Cardiac fibroblast (primary cell): ENCODE data around the gene TBX22.

ENCODE experiments used
- DNase-seq, 2 donors: peaks; one replicate each; pipeline versions ENCODE4 v3.0.0 to v3.0.0-alpha.2; 2010; ENCODE audit warnings: low read depth in 2 of 2
- H3K4me3 ChIP-seq, 2 donors: replicated peaks in 1 of 2; 1 replicate in 1 of 2; 2 replicates in 1 of 2; pipeline ENCODE4 v1.5.1; 2011; ENCODE audit warnings: low read depth in 2 of 2, low read length in 2 of 2, mild to moderate bottlenecking in 2 of 2, moderate library complexity in 1 of 2
- TF ChIP-seq, protein P1 (sequence below): IDR thresholded peaks from one replicate; pipeline ENCODE4 v1.5.1; 2011; ENCODE audit warnings: low read depth, mild to moderate bottlenecking, low read length, inconsistent platforms

The TBX22 gene, protein sequence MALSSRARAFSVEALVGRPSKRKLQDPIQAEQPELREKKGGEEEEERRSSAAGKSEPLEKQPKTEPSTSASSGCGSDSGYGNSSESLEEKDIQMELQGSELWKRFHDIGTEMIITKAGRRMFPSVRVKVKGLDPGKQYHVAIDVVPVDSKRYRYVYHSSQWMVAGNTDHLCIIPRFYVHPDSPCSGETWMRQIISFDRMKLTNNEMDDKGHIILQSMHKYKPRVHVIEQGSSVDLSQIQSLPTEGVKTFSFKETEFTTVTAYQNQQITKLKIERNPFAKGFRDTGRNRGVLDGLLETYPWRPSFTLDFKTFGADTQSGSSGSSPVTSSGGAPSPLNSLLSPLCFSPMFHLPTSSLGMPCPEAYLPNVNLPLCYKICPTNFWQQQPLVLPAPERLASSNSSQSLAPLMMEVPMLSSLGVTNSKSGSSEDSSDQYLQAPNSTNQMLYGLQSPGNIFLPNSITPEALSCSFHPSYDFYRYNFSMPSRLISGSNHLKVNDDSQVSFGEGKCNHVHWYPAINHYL

DNA sequence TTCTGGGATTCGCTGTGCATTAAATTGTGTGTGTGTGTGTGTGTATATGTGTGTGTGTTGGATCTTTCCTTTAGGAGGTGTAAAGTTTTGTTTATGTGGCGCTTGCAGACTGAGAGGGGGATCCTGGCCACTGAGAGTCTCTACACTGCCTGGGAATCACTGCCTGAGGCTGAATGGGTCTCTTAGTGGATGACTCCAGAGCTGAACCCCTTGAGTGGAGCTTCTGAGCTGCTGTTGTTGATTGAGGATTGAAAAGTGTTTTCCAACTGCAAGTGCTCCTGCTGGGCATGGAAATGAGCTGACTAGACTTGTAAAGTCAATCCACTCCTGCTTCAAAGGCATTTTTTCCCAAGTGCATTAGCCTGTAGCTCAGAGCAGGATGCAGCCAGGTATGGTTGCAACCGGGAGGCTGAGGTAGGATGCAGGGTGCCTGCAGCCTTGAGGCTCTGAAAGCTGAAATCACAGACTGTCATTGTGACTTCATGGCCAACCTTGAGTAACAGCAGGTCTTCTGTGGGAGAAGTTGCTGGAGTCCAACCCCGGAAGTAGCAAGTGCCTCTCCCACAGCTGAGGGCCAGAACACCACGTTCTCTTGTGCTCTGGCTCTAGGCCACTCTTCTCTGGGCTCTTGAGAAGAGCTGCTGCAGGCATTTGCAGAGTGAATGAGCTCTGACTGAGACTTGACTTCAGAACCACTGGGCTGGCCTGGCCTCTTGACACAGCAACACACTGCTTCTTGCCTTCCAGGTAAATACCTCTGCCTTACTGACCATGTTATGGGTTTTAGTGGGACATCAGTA, at the start of gene TBX22:
Gene TBX22, plus strand, starts transcription at position 613 of the 800 bp plus-strand sequence. CDS start 7,517 bp downstream, outside the sequence.
- H3K4me3 ChIP-seq = no peak within 1 kb of the TSS
- no peak for DNase-seq
- TF ChIP-seq, protein P1, sequence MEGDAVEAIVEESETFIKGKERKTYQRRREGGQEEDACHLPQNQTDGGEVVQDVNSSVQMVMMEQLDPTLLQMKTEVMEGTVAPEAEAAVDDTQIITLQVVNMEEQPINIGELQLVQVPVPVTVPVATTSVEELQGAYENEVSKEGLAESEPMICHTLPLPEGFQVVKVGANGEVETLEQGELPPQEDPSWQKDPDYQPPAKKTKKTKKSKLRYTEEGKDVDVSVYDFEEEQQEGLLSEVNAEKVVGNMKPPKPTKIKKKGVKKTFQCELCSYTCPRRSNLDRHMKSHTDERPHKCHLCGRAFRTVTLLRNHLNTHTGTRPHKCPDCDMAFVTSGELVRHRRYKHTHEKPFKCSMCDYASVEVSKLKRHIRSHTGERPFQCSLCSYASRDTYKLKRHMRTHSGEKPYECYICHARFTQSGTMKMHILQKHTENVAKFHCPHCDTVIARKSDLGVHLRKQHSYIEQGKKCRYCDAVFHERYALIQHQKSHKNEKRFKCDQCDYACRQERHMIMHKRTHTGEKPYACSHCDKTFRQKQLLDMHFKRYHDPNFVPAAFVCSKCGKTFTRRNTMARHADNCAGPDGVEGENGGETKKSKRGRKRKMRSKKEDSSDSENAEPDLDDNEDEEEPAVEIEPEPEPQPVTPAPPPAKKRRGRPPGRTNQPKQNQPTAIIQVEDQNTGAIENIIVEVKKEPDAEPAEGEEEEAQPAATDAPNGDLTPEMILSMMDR = no peak

DNA sequence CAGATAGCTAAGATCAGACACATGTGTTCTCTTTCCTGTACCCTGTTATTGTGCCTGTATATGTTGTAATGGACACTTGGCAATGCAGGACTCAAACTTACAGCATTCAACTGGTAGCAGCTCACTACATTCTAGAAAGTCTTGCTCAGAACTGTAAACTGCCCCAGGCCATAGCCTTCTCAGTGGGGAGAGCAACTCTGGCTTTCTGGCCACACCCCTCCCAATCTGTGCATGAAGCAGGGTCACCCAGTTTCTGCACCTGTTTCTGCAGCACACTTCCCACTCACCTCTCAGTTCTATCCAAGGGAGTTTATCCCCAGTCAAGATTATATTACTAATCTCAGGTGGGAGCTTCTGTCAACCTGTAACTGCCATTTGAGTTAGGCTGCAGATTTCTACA, 38.9 kb upstream of the TBX22 start:
- no peak for DNase-seq
- no peak overlapping the region for H3K4me3 ChIP-seq
- TF ChIP-seq, protein P1 = no peak

DNA sequence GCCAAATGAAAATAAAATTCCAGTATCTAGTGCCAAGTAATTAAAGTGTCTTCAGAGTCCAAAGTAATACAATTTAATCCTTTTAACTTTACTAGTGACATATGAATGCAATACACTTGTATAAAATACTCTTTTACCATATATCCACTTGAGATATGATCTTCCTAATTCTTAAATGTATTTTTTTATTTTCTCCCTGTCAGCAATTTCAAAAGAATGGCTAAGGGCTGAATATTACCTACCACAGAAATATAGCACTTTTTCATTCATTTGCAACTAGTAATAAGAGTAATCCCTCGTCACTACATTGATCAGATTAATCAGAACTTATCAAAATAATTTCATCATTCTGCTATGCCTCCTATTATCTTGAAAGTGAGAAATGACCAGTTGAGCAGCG, 10.1 kb upstream of the TBX22 start:
- TF ChIP-seq, protein P1 = no peak
- no peak for DNase-seq
- H3K4me3 ChIP-seq = no peak overlapping the region

DNA sequence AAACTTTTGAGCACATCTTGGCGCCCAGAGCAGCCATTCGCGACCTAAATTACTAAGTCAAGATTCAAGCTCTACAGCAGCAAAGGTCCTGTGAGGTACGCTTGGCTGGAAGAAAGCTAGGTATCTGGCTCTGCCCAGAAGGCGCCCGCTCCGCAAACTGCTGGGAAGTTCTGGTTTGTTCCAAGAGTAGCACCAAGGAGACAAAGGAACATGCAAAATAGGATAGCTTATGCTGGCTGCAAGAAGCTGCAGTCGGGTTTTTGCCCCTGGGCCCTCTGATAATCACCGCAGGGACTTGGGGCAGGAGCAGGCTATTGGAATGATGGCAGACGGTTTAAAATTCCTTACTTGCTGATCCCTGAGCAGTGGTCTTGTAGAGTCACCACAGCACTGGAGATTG, 3.0 kb upstream of the TBX22 start:
- no peak for DNase-seq
- TF ChIP-seq, protein P1 = no peak
- no peak overlapping the region for H3K4me3 ChIP-seq

DNA sequence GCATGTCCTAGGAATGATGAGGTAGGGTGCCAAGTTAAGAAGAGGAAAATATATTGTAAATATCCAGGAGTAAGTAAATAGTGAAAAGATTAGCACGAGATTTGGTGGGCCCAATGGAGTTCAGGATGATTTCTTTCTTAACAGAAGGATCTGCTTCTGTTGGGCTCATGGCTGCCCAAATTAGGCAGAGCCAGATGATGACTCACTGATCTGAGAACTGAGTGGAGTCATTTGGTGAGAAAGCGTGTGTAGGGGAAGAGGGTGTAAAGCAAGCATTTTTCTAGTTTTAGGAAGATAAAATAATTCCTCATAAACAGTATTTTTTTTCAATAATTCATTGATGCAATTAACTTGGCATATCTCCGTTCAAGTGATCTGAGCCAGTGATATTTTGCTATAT, 1.6 kb downstream of the TBX22 start:
- DNase-seq = no peak
- TF ChIP-seq, protein P1 = no peak
- H3K4me3 ChIP-seq = no peak overlapping the region

DNA sequence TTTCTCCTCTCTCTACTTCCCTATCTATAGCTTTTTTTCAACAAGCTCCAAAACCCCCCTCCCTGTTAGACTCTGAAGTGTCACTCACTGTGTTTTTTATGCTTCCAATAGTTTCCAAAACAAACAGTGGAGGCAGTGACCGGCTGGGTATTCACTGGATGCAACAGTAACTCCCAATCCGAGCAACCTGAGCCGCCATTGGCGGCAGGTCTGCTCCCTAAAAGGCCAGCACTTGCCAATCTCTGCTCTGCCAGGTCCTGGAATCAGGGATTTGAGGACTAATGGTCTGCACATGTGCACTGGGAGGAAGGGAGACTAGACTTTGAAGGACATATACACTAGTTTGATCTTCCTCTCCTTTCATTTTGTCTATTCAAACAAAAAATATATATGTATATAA, 7.1 kb downstream of the TBX22 start:
- TF ChIP-seq, protein P1 = no peak
- no peak overlapping the region for H3K4me3 ChIP-seq
- DNase-seq = no peak
